HepG2 (cell line): ENCODE data around the gene MED9.

Experiments used
- ARID4A ChIP-seq: sonication (generic); formaldehyde crosslinking; IDR thresholded peaks from 2 replicates; pipeline ENCODE4 v1.5.0; 2020; ENCODE audit warnings: mild to moderate bottlenecking, missing genetic modification reagents, borderline replicate concordance
- ATAD3A ChIP-seq: sonication (generic); formaldehyde crosslinking; IDR thresholded peaks from 2 replicates; pipeline ENCODE4 v1.4.0; 2020; ENCODE audit warnings: missing genetic modification reagents
- CTCF ChIP-seq: sonication (generic); formaldehyde crosslinking; IDR thresholded peaks from 2 replicates; pipeline ENCODE4 v1.5.0; 2020; ENCODE audit warnings: mild to moderate bottlenecking, missing genetic modification reagents, moderate library complexity
- FOSL1 ChIP-seq: sonication (generic); formaldehyde crosslinking; IDR thresholded peaks from 2 replicates; pipeline ENCODE4 v1.9.0; 2021; ENCODE audit warnings: missing genetic modification reagents, borderline replicate concordance
- JUND ChIP-seq: sonication (generic); formaldehyde crosslinking; IDR thresholded peaks from 2 replicates; pipeline ENCODE4 v1.8.0; 2022; ENCODE audit warnings: mild to moderate bottlenecking, missing genetic modification reagents
- POLR2A ChIP-seq, 2 experiments: IDR thresholded peaks; 2 replicates each; pipeline ENCODE4 v1.6.1; 2011; ENCODE audit warnings: low read depth in 2 of 2, low read length in 2 of 2, mild to moderate bottlenecking in 1 of 2, moderate library complexity in 1 of 2; ENCODE audit not compliant: insufficient read depth in 1 of 2
- SMC3 ChIP-seq: IDR thresholded peaks from 2 replicates; pipeline ENCODE4 v1.6.1; 2011; ENCODE audit warnings: low read length, improper control_type of control experiment

- TF ChIP-seq CTCF (0 out of 2 replicates have a peak, but pooled peaks have one; percentile 15), ARID4A (CRISPR knock-in tag) (no peak), SMC3 (no peak), JUND (no peak), POLR2A (IDR thresholded peaks at IDR 0.05; ENCODE audit: insufficient read depth in 1 of 2, low read depth in 2 of 2, low read length in 2 of 2) (no peak), FOSL1 (CRISPR knock-in tag) (no peak), ATAD3A (CRISPR knock-in tag) (no peak)
These were observed 46.4 kb downstream of the MED9 start for GRCh38 chr17:17523001-17523730.
